Activated naive CD4-positive, alpha-beta T cell treated with anti-CD3 and anti-CD28 coated beads, Interleukin-2, amount 50 U/mL, for 24 hours (primary cell): ENCODE measurements around the gene LMTK2.

ENCODE experiments used
- H3K27ac Mint-ChIP-seq: one replicate; pipeline ENCODE4 v1.8.0; 2021; ENCODE audit warnings: mild to moderate bottlenecking, mixed read lengths
- H3K27me3 Mint-ChIP-seq: one replicate; pipeline ENCODE4 v1.8.0; 2021; ENCODE audit warnings: mixed read lengths
- H3K36me3 Mint-ChIP-seq: one replicate; pipeline ENCODE4 v1.8.0; 2021; ENCODE audit warnings: mixed read lengths
- H3K4me1 Mint-ChIP-seq: one replicate; pipeline ENCODE4 v1.8.0; 2021; ENCODE audit warnings: mixed read lengths
- H3K4me3 Mint-ChIP-seq: one replicate; pipeline ENCODE4 v1.8.0; 2021; ENCODE audit warnings: mild to moderate bottlenecking, mixed read lengths
- H3K9me3 Mint-ChIP-seq: one replicate; pipeline ENCODE4 v1.8.0; 2021; ENCODE audit warnings: mixed read lengths

LMTK2 gene

GRCh38 chr7:98252425-98253054, 145.9 kb downstream of the LMTK2 start:
- H3K27ac Mint-ChIP-seq, result peak overlapping the region; percentile 94
- peaks cover 11% of the 10 kb centered on the region for H3K36me3 Mint-ChIP-seq
- H3K27me3 Mint-ChIP-seq, result no peaks in the 10 kb centered on the region
- H3K4me3 Mint-ChIP-seq, result peak overlapping the region; percentile 96
- H3K4me1 Mint-ChIP-seq, result peaks cover 68% of the 10 kb centered on the region
- H3K9me3 Mint-ChIP-seq, result no peaks in the 10 kb centered on the region

- Mint-ChIP-seq H3K4me1 (peaks cover 48% of the 10 kb centered on the region), H3K36me3 (peaks cover 11% of the 10 kb centered on the region), H3K4me3 (no peak overlapping the region), H3K27ac (peak overlapping the region; percentile 89), H3K27me3 (no peaks in the 10 kb centered on the region), H3K9me3 (no peaks in the 10 kb centered on the region)
Measured at GRCh38 chr7:98254516-98254915, 147.9 kb downstream of the LMTK2 start.

- Mint-ChIP-seq H3K27ac (peak overlapping the region; percentile 89), H3K9me3 (no peaks in the 10 kb centered on the region), H3K4me3 (no peak overlapping the region), H3K4me1 (peaks cover 42% of the 10 kb centered on the region), H3K27me3 (no peaks in the 10 kb centered on the region), H3K36me3 (peaks cover 11% of the 10 kb centered on the region)
Measured at GRCh38 chr7:98254951-98255610, 148.4 kb downstream of the LMTK2 start.

- Mint-ChIP-seq H3K9me3 (no peaks in the 10 kb centered on the region), H3K27ac (peak overlapping the region; percentile 46), H3K36me3 (peaks cover 13% of the 10 kb centered on the region), H3K4me3 (no peak overlapping the region), H3K4me1 (peaks cover 33% of the 10 kb centered on the region), H3K27me3 (no peaks in the 10 kb centered on the region)
Measured at GRCh38 chr7:98256431-98256830, 149.8 kb downstream of the LMTK2 start.

GRCh38 chr7:98257701-98258100, 151.0 kb downstream of the LMTK2 start:
- Mint-ChIP-seq H3K9me3 (no peaks in the 10 kb centered on the region), H3K36me3 (peaks cover 16% of the 10 kb centered on the region), H3K27ac (no peak overlapping the region), H3K4me1 (peaks cover 28% of the 10 kb centered on the region), H3K27me3 (no peaks in the 10 kb centered on the region), H3K4me3 (no peak overlapping the region)
